ENCODE measurements around the gene SLC34A2. TPM values are rescaled to one million over a fixed set of nuclear protein-coding genes. Genes with fewer than 3 reads are reported as not detected.
"Not testable (repeated sequence)": the region's sequence is repeated elsewhere in the genome, so short reads cannot be mapped to it uniquely, and the experiment has no call there.

SLC34A2 gene
- total RNA-seq, 1 donor from 2014 or later: not detected

DNA sequence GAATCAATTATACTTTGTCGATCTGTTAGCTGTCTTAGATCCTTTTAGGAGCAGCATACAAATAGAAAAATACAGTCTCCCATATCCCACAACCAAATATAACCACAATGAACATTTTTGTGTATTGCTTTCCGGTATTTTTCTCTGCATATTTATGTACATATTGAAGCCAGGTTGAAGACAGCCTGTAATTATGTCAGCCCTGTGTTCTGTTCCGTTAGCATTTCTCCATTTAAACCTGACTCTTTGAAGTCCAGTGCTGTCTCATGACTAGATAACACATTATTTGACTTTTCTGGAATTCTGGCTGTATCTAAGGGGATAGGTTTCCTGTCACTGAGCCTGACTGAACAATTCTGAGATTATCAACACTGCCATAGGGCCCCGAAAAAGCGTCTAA is 4.0 kb upstream of the SLC34A2 start:
- Mint-ChIP-seq H3K27ac (ENCODE audit: unreplicated experiment) (no peak overlapping the region), H3K4me3 (no peak overlapping the region), H3K27me3 (ENCODE audit: low read depth) (peaks cover 46% of the 10 kb centered on the region), H3K36me3 (ENCODE audit: low read depth) (no peaks in the 10 kb centered on the region), H3K9me3 (no peaks in the 10 kb centered on the region), H3K4me1 (peaks cover 17% of the 10 kb centered on the region)
- no peak for DNase-seq (ENCODE audit: low read depth, low spot score)
- TF ChIP-seq, protein P1, sequence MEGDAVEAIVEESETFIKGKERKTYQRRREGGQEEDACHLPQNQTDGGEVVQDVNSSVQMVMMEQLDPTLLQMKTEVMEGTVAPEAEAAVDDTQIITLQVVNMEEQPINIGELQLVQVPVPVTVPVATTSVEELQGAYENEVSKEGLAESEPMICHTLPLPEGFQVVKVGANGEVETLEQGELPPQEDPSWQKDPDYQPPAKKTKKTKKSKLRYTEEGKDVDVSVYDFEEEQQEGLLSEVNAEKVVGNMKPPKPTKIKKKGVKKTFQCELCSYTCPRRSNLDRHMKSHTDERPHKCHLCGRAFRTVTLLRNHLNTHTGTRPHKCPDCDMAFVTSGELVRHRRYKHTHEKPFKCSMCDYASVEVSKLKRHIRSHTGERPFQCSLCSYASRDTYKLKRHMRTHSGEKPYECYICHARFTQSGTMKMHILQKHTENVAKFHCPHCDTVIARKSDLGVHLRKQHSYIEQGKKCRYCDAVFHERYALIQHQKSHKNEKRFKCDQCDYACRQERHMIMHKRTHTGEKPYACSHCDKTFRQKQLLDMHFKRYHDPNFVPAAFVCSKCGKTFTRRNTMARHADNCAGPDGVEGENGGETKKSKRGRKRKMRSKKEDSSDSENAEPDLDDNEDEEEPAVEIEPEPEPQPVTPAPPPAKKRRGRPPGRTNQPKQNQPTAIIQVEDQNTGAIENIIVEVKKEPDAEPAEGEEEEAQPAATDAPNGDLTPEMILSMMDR (conservative IDR thresholded peaks at IDR 0.05): no peak

DNA sequence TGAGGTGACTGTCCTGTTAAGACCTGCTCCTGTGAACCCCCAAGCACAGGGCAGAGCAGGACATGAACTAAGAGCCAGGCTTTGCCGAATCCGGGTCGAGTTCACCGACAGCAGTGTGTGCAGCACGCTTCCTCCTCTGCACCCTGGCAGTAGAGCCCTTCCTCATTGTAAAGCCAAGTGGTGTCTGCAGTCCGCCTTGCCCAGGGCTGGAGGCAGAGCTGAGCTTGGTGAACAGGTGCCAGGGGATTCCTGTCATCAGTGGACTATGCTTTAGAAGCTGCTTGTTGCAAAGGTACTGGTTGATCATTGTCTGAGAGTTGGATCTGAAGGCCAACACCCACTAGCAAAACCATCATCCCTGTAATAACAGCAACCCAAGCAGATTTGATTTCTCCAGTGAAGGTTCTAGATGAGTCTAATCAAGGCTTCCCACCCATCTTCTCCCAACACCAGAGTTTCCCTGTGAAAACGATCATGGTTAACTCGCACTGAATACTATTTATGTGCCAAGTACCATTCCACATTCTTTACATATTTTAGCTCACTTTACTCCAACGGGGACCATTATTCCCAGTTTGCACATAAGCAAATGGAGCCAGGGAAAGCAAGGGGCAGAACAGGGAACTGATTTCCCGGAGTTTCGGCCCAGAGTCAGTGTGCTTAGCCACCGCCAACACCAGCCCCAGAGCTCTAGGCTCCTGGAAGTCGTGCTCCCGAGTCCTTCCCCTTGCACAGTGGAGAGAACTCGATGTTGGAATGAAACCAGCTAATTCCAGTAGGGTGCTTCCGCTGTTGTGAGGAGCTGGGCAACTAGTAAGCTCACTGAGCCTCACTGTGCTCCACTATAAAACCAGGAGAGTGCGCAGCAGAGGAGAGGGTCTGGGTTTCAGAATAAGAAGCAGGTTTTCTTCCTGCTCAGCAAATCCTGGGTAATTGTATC is 1.4 kb upstream of the SLC34A2 start:
- Mint-ChIP-seq H3K27ac (ENCODE audit: unreplicated experiment) (no peak overlapping the region), H3K9me3 (no peaks in the 10 kb centered on the region), H3K4me3 (peak overlapping the region; percentile 75), H3K27me3 (ENCODE audit: low read depth) (peaks cover 69% of the 10 kb centered on the region), H3K4me1 (peaks cover 20% of the 10 kb centered on the region), H3K36me3 (ENCODE audit: low read depth) (no peaks in the 10 kb centered on the region)
- no peak for DNase-seq (ENCODE audit: low read depth, low spot score)
- TF ChIP-seq, protein P1 (conservative IDR thresholded peaks at IDR 0.05): no peak

DNA sequence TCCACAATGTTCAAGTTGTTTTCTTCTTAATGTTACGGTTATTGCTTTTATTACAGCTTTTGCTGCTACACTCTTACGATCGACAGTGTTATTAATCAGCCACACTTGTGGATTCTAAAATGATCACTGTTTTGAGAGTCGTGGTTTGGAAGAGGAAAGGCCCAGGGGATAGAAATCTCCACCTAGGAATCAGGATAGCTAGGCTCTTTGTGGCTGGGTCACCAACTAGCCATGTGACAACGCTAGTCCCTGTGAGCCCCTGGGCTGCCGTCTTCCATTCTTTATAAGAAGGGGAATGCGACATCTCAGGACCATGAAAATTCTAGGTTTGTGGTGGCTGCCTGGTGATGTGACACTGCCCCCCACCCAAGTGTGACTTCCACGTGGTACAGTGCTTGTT is 380 bp downstream of the SLC34A2 start:
- TF ChIP-seq, protein P1 (conservative IDR thresholded peaks at IDR 0.05): no peak
- no peak overlapping the region for H3K27ac Mint-ChIP-seq (ENCODE audit: unreplicated experiment)

DNA sequence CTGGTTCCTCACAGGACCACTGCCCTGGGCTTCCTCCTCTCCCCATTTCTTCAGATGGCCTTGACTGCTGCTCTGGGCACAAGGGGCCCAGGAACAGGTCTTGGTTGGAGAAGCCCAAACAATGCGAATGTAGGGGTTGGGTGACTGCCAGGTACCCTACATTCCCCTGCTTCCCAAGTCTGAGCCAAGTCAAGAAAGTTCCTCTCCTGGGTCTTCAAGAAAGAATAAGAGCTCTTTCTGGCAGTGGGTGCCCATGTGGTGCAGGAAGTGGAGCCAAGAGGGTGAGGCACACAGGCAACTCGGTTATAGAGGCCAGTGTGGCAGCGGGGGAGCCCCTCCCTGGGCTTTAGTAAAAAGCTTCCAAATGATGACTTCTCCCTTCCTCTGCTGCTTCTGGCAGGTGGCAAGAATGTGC is 2.7 kb downstream of the SLC34A2 start:
- Mint-ChIP-seq H3K4me3 (no peak overlapping the region), H3K9me3 (no peaks in the 10 kb centered on the region), H3K4me1 (peaks cover 15% of the 10 kb centered on the region), H3K36me3 (ENCODE audit: low read depth) (no peaks in the 10 kb centered on the region), H3K27me3 (ENCODE audit: low read depth) (peaks cover 61% of the 10 kb centered on the region), H3K27ac (ENCODE audit: unreplicated experiment) (no peak overlapping the region)
- DNase-seq (ENCODE audit: low read depth, low spot score): no peak
- TF ChIP-seq, protein P1 (conservative IDR thresholded peaks at IDR 0.05): no peak

More for the DNA sequence above, 380 bp downstream of the SLC34A2 start:
- Mint-ChIP-seq H3K36me3 (ENCODE audit: low read depth) (no peaks in the 10 kb centered on the region), H3K9me3 (no peaks in the 10 kb centered on the region), H3K27me3 (ENCODE audit: low read depth) (peaks cover 72% of the 10 kb centered on the region), H3K4me1 (peaks cover 20% of the 10 kb centered on the region), H3K4me3 (peak overlapping the region; percentile 69)
- DNase-seq (ENCODE audit: low read depth, low spot score): no peak

DNA sequence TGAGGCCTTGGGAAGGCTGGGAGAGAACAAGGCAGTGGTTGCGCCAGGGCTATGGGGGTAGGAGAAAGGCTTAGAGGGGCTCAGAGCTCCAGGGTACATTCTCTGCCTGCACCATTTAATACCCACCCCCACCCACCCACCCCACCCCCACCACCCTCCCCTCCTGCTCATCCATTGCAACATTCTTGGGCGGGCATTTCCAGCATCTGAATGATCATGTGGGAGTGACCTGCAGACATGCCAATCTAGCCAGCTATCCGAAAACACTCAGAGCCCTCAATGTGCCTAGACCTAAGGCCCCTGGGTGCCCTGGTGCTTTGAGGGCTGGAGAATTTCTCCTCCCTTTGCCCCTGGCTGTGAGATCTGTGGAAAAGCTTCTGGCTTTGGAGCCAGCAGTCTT is 3.1 kb downstream of the SLC34A2 start:
- Mint-ChIP-seq H3K27me3 (ENCODE audit: low read depth) (peaks cover 57% of the 10 kb centered on the region), H3K9me3 (no peaks in the 10 kb centered on the region), H3K36me3 (ENCODE audit: low read depth) (no peaks in the 10 kb centered on the region), H3K27ac (ENCODE audit: unreplicated experiment) (no peak overlapping the region), H3K4me1 (peaks cover 17% of the 10 kb centered on the region), H3K4me3 (no peak overlapping the region)
- TF ChIP-seq, protein P1 (conservative IDR thresholded peaks at IDR 0.05): no peak
- no peak for DNase-seq (ENCODE audit: low read depth, low spot score)

DNA sequence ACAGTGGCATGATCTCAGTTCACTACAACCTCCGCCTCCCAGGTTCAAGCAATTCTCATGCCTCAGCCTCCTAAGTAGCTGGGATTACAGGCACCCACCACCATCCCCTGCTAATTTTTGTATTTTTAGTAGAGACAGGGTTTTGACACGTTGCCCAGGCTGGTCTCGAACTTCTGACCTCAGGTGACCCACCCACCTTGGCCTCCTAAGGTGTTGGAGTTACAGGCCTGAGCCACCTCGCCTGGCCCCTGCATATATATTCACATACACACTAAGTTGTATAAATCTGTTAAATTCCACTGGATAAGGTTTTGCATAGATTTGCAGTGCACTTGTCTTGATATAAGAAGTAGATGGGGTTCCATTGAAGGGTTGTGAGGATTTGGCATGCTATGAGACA is 5.8 kb downstream of the SLC34A2 start:
- Mint-ChIP-seq H3K4me1 (peaks cover 11% of the 10 kb centered on the region), H3K27me3 (ENCODE audit: low read depth) (peaks cover 31% of the 10 kb centered on the region)
- H3K9me3 Mint-ChIP-seq; H3K36me3 Mint-ChIP-seq (ENCODE audit: low read depth); DNase-seq (ENCODE audit: low read depth, low spot score); H3K4me3 Mint-ChIP-seq; H3K27ac Mint-ChIP-seq (ENCODE audit: unreplicated experiment): not testable (repeated sequence)
